RCC 7860 (cell line): ENCODE measurements around the gene RAB27A.
"Not testable (repeated sequence)": the region's sequence is repeated elsewhere in the genome, so short reads cannot be mapped to it uniquely, and the experiment has no call there.

ENCODE experiments used
- DNase-seq: peaks from one replicate; pipeline ENCODE4 v3.0.0-alpha.2; 2015; ENCODE audit warnings: low spot score
- FAIRE-seq: peaks from 2 replicates; lab custom pipeline; 2012; peaks lifted over from hg19 to GRCh38; lab: Jason Lieb, UNC

RAB27A gene

GRCh38 chr15:55282284-55282833 is 7.3 kb downstream of the RAB27A start:
- DNase-seq (peak; percentile 73), FAIRE-seq (peak; percentile 92)

GRCh38 chr15:55281517-55282228 is 7.9 kb downstream of the RAB27A start:
- no peak for FAIRE-seq
- DNase-seq: no peak

DNA sequence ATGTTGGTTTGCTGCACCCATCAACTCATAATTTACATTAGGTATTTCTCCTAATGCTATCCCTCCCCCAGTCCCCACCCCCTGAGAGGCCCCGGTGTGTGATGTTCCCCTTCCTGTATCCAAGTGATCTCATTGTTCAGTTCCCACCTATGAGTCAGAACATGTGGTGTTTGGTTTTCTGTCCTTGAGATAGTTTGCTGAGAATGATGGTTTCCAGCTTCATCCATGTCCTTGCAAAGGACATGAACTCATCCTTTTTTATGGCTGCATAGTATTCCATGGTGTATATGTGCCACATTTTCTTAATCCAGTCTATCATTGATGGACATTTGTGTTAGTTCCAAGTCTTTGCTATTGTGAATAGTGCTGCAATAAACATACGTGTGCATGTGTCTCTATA is 9.0 kb downstream of the RAB27A start:
- not testable (repeated sequence) for FAIRE-seq
- DNase-seq: peak; percentile 23

DNA sequence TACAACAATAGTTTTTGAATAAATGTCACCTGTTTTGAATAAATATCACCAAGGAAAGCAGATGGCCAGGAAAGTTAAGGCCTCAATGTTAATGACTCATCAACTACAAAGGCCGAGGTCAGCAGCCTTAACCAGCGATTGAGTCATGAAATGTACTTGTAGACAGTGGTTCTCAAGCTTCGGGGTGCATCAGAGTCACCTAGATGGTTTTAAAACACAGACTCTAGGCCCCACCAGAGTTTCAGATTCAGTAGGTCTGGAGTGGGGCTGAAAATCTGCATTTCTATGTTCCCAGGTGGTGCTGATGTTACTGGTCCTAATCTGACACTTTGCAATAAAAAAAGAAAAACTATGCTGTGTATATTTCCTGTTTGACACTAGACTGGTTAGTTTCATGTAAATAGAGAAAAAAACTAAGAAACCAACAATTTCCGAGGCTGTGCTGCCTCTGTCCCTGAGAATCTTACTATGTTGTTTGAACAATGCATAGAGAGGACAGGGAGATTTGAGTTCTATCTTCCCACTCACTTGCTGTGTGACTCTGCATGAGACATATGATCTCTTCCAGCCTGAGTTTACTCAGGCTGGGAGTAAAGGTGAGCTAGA is 9.8 kb downstream of the RAB27A start:
- FAIRE-seq (peak; percentile 89), DNase-seq (peak; percentile 77)

- FAIRE-seq: no peak
- no peak for DNase-seq
These were observed 10.4 kb downstream of the RAB27A start for GRCh38 chr15:55279100-55279745.

- FAIRE-seq: no peak
These were observed 11.9 kb downstream of the RAB27A start for GRCh38 chr15:55277715-55278114.

DNA sequence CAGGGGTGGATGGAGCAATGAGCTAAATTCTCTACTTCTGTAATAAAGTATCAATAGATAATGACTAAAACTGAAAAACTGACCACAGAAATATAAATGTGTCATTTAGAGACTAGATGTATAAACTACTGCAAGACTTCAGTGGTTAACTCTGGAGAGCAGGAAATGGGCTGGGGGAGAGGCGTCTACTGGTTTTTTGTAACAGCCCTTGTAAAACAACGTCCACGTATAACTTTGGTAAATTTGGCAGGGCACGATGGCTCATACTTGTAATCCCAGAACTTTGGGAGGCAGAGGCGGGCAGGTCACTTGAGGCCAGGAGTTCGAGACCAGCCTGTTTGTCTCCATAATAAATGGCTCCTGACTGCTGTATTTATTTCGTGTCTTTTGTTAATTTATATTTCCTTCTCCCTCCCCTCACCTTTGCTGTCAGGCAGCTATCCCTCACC is 12.5 kb downstream of the RAB27A start:
- DNase-seq: no peak
- FAIRE-seq: no peak

More at GRCh38 chr15:55277715-55278114, 11.9 kb downstream of the RAB27A start:
- DNase-seq: no peak

DNA sequence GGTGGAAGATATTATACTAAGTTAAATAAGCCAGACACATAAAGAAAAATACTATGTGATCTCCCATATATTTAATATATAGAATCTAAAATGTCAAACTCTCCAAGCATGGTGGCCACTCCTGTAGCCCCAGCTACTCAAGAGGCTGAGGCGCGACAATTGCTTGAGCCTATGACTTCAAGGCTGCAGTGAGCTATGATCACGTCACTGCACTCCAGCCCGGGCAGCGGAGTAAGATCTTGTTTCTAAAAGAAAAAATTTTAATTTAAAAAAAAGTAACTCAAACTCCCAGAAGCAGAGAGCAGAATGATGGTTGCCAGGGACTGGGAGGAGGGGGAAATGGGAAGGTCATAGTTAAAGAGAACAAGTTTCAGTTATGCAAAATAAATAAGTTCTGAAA is 13.3 kb downstream of the RAB27A start:
- FAIRE-seq: no peak
- no peak for DNase-seq

GRCh38 chr15:55270291-55270690 is 19.3 kb downstream of the RAB27A start:
- FAIRE-seq (no peak), DNase-seq (no peak)

GRCh38 chr15:55268176-55268695 is 21.4 kb downstream of the RAB27A start:
- DNase-seq: no peak
- no peak for FAIRE-seq

- FAIRE-seq (no peak), DNase-seq (no peak)
These were observed 22.0 kb downstream of the RAB27A start for GRCh38 chr15:55267401-55268175.

DNA sequence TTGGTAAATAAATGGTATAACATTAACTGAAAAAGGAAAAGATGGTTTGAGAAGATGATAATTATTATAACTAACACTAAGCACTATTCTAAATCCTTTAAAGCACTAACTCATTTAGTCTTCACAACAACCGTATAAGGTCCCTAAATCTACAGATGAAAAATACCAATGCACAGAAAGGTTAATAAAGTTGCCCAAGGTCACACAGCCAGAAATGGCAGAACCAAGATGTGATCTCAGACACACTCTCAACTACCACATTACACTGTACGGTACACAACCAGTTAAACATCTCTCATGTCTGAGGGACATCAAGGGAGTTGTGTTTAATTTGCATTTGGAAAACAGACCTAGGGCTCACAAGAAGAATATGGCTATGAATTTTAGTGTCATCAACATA is 23.1 kb downstream of the RAB27A start:
- no peak for FAIRE-seq
- no peak for DNase-seq

GRCh38 chr15:55260562-55261131 is 29.0 kb downstream of the RAB27A start:
- DNase-seq (no peak), FAIRE-seq (no peak)

DNA sequence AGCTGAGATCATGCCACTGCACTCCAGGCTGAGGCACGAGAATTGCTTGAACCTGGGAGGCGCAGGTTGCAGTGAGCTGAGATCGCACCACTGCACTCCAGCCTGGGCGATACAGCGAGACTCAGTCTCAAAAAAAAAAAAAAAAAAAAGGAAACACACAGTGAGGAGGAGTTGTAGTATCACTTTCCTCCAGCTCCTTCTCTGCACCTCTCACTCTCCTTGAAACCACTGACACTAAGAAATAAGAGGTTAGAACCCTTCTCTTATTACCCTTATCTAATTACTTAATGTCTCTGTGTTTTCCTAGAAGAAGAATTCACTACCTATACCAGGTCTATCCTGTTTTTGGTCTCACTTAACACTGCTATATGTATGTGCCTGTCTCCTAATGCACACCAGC is 31.7 kb downstream of the RAB27A start:
- no peak for FAIRE-seq
- DNase-seq: no peak

DNA sequence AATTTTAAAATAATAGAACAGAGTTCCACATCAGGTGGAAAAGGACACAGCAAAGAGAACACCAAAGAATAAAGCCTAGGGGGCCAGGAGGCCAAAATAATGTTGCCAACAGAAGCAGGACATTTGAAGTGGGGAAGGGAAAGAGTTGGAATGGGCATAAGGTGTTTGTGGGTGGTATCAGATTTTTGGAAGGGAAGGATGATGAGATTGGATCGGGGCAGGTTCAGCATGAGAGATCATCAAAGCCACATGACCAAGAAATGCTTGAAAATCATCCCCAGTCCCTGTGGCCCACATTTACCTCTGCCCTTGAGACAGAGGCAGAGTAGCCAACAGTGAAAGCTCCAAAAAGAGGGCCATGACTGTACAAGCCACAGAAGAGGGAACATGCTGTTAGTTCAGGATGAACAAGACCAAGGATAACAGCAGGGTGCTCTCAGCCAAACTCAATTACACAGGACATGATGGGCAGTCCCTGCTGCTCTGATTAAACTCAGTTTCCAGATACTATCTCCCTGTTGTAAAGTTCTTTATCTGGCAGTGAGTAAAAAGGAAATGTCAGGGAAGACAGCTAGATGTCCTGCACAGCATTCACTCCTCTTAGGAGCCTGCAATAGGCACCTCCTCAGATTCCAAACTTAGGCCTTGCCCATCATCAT is 32.5 kb downstream of the RAB27A start:
- FAIRE-seq (no peak), DNase-seq (no peak)

DNA sequence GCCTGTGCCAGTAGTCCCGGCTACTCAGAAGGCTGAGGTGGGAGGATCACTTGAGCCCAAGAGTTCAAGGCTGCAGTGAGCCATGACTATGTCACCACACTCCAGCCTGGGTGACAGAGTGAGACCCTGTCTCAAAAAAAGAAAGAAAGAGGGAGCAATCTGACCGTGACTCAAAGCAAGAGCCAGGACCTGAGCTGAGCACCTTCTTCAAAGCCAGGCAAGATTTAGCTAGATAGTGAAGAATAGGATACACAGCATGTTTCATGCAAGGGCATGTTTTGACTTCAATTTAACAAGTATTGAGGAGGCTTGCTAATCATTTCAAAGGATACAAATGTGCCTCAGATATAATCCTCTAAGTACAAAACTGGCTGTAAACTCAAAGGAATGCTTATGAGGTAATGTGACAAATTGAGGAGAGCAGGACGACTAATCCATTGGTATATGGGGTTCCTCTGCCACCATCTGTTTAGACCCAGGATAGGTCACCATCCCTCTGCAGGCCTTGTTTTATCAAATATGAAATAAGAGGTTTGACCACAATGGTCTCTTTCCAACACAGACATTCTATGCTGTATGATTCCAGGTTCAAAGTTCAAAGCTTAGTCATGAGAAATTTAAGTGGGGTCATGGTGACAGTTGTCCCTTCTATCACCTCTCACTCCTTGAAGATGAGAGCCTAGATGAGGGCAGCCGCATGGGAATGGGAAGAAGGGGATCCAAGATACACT is 33.2 kb downstream of the RAB27A start:
- no peak for FAIRE-seq
- no peak for DNase-seq

GRCh38 chr15:55255714-55256113 is 33.9 kb downstream of the RAB27A start:
- no peak for DNase-seq
- no peak for FAIRE-seq

- DNase-seq (no peak), FAIRE-seq (no peak)
These were observed 34.5 kb downstream of the RAB27A start for GRCh38 chr15:55254916-55255679.
